ENCODE results near the gene NHS.

NHS gene

GRCh38 chrX:17736856-17737709, 362.1 kb downstream of the NHS start, which contains the start of gene SCML1:
TSS of gene SCML1 (plus strand) at chrX:17737493. CDS start at chrX:17744187, 6,694 bp downstream.
- WGBS (ENCODE audit: extremely low coverage, insufficient coverage, low lambda C conversion rate) = no CpG with 5 or more reads among the region's 67 CpGs

GRCh38 chrX:17737710-17737985, 362.6 kb downstream of the NHS start:
- H3K4me2 ChIP-seq (ENCODE audit: low read length) = peak overlapping the region; percentile 62
- H3K27ac ChIP-seq (ENCODE audit: low read depth, low read length) = no peak overlapping the region
- no peak overlapping the region for H3K4me3 ChIP-seq (ENCODE audit: low read length)
- no peak overlapping the region for H4K5ac ChIP-seq (ENCODE audit: low read length)
- H2BK15ac ChIP-seq (replicated peaks; ENCODE audit: low read depth) = no peak overlapping the region
- no peaks in the 10 kb centered on the region for H3K4me1 ChIP-seq (ENCODE audit: control insufficient read depth, low read depth, low read length)
- no peak for DNase-seq
- H3K27me3 ChIP-seq (ENCODE audit: insufficient read depth, low read length, poor library complexity) = no peaks in the 10 kb centered on the region
- no peak overlapping the region for H2BK5ac ChIP-seq (ENCODE audit: low read length)
- H3K23ac ChIP-seq (ENCODE audit: low read length) = no peak overlapping the region
- peak overlapping the region; percentile 49 for H3K56ac ChIP-seq (ENCODE audit: low read length)
- no peak overlapping the region for H3K18ac ChIP-seq (ENCODE audit: low read length)
- no peaks in the 10 kb centered on the region for H3K36me3 ChIP-seq (ENCODE audit: control insufficient read depth, insufficient read depth, low read length)
- H3K79me2 ChIP-seq (ENCODE audit: control insufficient read depth, insufficient read depth, low read length) = no peaks in the 10 kb centered on the region
- no peak overlapping the region for H2AK5ac ChIP-seq (ENCODE audit: low read length)
- H4K8ac ChIP-seq (ENCODE audit: low read depth, low read length) = no peak overlapping the region
- no peak overlapping the region for H3K4ac ChIP-seq (ENCODE audit: low read depth, low read length)
- H2BK120ac ChIP-seq (ENCODE audit: low read depth, low read length) = no peak overlapping the region
- no peak overlapping the region for H3K9ac ChIP-seq (ENCODE audit: low read length)
- H3K79me1 ChIP-seq (ENCODE audit: low read length) = no peaks in the 10 kb centered on the region
- WGBS (ENCODE audit: extremely low coverage, insufficient coverage, low lambda C conversion rate) = no CpG with 5 or more reads among the region's 15 CpGs

More at GRCh38 chrX:17736856-17737709, 362.1 kb downstream of the NHS start, which contains the start of gene SCML1:
- Histone ChIP-seq H3K79me2 (ENCODE audit: control insufficient read depth, insufficient read depth, low read length) (no peaks in the 10 kb centered on the region), H3K18ac (ENCODE audit: low read length) (peak within 1 kb of the TSS; percentile 51), H3K36me3 (ENCODE audit: control insufficient read depth, insufficient read depth, low read length) (no peaks in the 10 kb centered on the region), H3K4me2 (ENCODE audit: low read length) (peak within 1 kb of the TSS; percentile 62), H4K8ac (ENCODE audit: low read depth, low read length) (no peak within 1 kb of the TSS), H3K79me1 (ENCODE audit: low read length) (no peaks in the 10 kb centered on the region), H3K27ac (ENCODE audit: low read depth, low read length) (no peak within 1 kb of the TSS), H4K5ac (ENCODE audit: low read length) (no peak within 1 kb of the TSS), H2BK5ac (ENCODE audit: low read length) (no peak within 1 kb of the TSS), H3K27me3 (ENCODE audit: insufficient read depth, low read length, poor library complexity) (no peaks in the 10 kb centered on the region), H3K56ac (ENCODE audit: low read length) (peak within 1 kb of the TSS; percentile 67), H3K4ac (ENCODE audit: low read depth, low read length) (no peak within 1 kb of the TSS), H2BK120ac (ENCODE audit: low read depth, low read length) (no peak within 1 kb of the TSS), H3K9ac (ENCODE audit: low read length) (peak within 1 kb of the TSS; percentile 36), H3K4me1 (ENCODE audit: control insufficient read depth, low read depth, low read length) (no peaks in the 10 kb centered on the region), H2BK15ac (replicated peaks; ENCODE audit: low read depth) (no peak within 1 kb of the TSS), H3K23ac (ENCODE audit: low read length) (no peak within 1 kb of the TSS), H2AK5ac (ENCODE audit: low read length) (no peak within 1 kb of the TSS), H3K4me3 (ENCODE audit: low read length) (no peak within 1 kb of the TSS)
- DNase-seq = peak; percentile 97

GRCh38 chrX:17737986-17738713, 363.1 kb downstream of the NHS start:
- Histone ChIP-seq H3K79me2 (ENCODE audit: control insufficient read depth, insufficient read depth, low read length) (no peaks in the 10 kb centered on the region), H3K27me3 (ENCODE audit: insufficient read depth, low read length, poor library complexity) (no peaks in the 10 kb centered on the region), H2BK5ac (ENCODE audit: low read length) (no peak overlapping the region), H3K36me3 (ENCODE audit: control insufficient read depth, insufficient read depth, low read length) (no peaks in the 10 kb centered on the region), H3K18ac (ENCODE audit: low read length) (no peak overlapping the region), H3K56ac (ENCODE audit: low read length) (peak overlapping the region; percentile 67), H3K4me3 (ENCODE audit: low read length) (no peak overlapping the region), H4K5ac (ENCODE audit: low read length) (no peak overlapping the region), H3K4ac (ENCODE audit: low read depth, low read length) (no peak overlapping the region), H2AK5ac (ENCODE audit: low read length) (no peak overlapping the region), H4K8ac (ENCODE audit: low read depth, low read length) (no peak overlapping the region), H3K23ac (ENCODE audit: low read length) (no peak overlapping the region), H3K4me1 (ENCODE audit: control insufficient read depth, low read depth, low read length) (no peaks in the 10 kb centered on the region), H2BK15ac (replicated peaks; ENCODE audit: low read depth) (no peak overlapping the region), H3K79me1 (ENCODE audit: low read length) (no peaks in the 10 kb centered on the region), H3K4me2 (ENCODE audit: low read length) (peak overlapping the region; percentile 62), H3K9ac (ENCODE audit: low read length) (no peak overlapping the region), H2BK120ac (ENCODE audit: low read depth, low read length) (no peak overlapping the region), H3K27ac (ENCODE audit: low read depth, low read length) (no peak overlapping the region)
- peak; percentile 50 for DNase-seq
- WGBS (ENCODE audit: extremely low coverage, insufficient coverage, low lambda C conversion rate) = no CpG with 5 or more reads among the region's 45 CpGs

- Histone ChIP-seq H3K9ac (ENCODE audit: low read length) (no peak overlapping the region), H3K56ac (ENCODE audit: low read length) (no peak overlapping the region), H4K5ac (ENCODE audit: low read length) (no peak overlapping the region), H3K23ac (ENCODE audit: low read length) (no peak overlapping the region), H3K27ac (ENCODE audit: low read depth, low read length) (no peak overlapping the region), H2BK15ac (replicated peaks; ENCODE audit: low read depth) (no peak overlapping the region), H3K36me3 (ENCODE audit: control insufficient read depth, insufficient read depth, low read length) (no peaks in the 10 kb centered on the region), H2BK120ac (ENCODE audit: low read depth, low read length) (no peak overlapping the region), H3K79me2 (ENCODE audit: control insufficient read depth, insufficient read depth, low read length) (no peaks in the 10 kb centered on the region), H4K8ac (ENCODE audit: low read depth, low read length) (no peak overlapping the region), H3K27me3 (ENCODE audit: insufficient read depth, low read length, poor library complexity) (no peaks in the 10 kb centered on the region), H3K4me3 (ENCODE audit: low read length) (no peak overlapping the region), H3K4ac (ENCODE audit: low read depth, low read length) (no peak overlapping the region), H2BK5ac (ENCODE audit: low read length) (no peak overlapping the region), H3K79me1 (ENCODE audit: low read length) (no peaks in the 10 kb centered on the region), H3K18ac (ENCODE audit: low read length) (no peak overlapping the region), H2AK5ac (ENCODE audit: low read length) (no peak overlapping the region), H3K4me2 (ENCODE audit: low read length) (no peak overlapping the region), H3K4me1 (ENCODE audit: control insufficient read depth, low read depth, low read length) (no peaks in the 10 kb centered on the region)
- no peak for DNase-seq
- 100% methylated on average over 3 of the region's 6 CpGs for WGBS (ENCODE audit: extremely low coverage, insufficient coverage, low lambda C conversion rate)
Observed at GRCh38 chrX:17738737-17739535, 363.9 kb downstream of the NHS start.

DNA sequence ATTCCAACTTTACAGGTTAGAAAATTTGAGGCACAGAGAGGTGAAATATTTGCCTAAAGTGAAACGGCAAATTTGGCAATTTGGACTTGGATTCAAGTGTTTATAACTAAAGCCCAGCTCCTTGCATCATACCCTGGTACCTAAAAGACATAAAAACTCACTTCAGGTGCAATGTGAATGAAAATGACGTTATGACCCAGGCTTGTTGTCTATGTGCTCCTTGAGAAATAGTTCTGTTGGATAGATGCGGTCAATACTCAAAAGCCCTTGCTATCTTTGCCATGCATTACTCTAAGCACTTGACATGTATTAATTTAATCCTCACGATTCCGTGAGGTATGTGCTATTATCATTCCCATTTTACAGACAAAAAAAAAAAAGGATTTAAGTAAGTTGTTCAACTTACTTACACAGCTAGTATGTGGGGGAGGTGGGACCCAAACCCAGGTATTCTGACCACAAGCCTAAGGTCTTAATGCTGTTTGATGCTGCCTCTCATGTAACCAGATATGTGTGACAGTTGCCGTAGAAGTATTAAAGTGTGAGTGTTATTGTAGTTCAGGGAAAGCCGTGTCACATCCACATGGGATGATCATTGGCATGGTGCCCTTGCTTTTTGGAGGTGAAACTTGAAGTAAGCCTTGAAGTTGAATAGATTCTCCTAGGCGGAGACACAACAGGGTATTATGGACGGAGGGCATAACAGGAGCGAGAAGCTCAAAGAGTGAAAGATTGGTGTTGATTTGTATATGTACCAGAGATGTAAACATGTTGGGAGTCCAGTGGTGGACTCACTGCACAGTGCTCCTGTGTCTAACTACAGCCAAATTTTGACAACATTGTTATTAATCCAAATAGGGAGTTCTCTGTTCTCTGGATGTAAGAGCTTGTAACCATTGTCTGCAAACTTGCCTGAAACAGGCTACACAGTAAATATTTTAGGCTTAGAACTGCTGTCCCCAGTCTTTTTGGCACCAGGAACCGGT, 365.4 kb downstream of the NHS start:
- no peak overlapping the region for H4K5ac ChIP-seq (ENCODE audit: low read length)
- no peak overlapping the region for H3K4me2 ChIP-seq (ENCODE audit: low read length)
- no peak overlapping the region for H2BK120ac ChIP-seq (ENCODE audit: low read depth, low read length)
- no peak overlapping the region for H2BK15ac ChIP-seq (replicated peaks; ENCODE audit: low read depth)
- H3K79me2 ChIP-seq (ENCODE audit: control insufficient read depth, insufficient read depth, low read length) = no peaks in the 10 kb centered on the region
- no peak for DNase-seq
- no peaks in the 10 kb centered on the region for H3K79me1 ChIP-seq (ENCODE audit: low read length)
- H3K4me3 ChIP-seq (ENCODE audit: low read length) = no peak overlapping the region
- H3K27me3 ChIP-seq (ENCODE audit: insufficient read depth, low read length, poor library complexity) = no peaks in the 10 kb centered on the region
- H3K56ac ChIP-seq (ENCODE audit: low read length) = no peak overlapping the region
- no peak overlapping the region for H3K9ac ChIP-seq (ENCODE audit: low read length)
- no CpG with 5 or more reads among the region's 11 CpGs for WGBS (ENCODE audit: extremely low coverage, insufficient coverage, low lambda C conversion rate)
- no peak overlapping the region for H3K18ac ChIP-seq (ENCODE audit: low read length)
- H3K36me3 ChIP-seq (ENCODE audit: control insufficient read depth, insufficient read depth, low read length) = no peaks in the 10 kb centered on the region
- H3K4me1 ChIP-seq (ENCODE audit: control insufficient read depth, low read depth, low read length) = no peaks in the 10 kb centered on the region
- H2AK5ac ChIP-seq (ENCODE audit: low read length) = no peak overlapping the region
- H4K8ac ChIP-seq (ENCODE audit: low read depth, low read length) = no peak overlapping the region
- H3K27ac ChIP-seq (ENCODE audit: low read depth, low read length) = no peak overlapping the region
- H2BK5ac ChIP-seq (ENCODE audit: low read length) = no peak overlapping the region
- H3K4ac ChIP-seq (ENCODE audit: low read depth, low read length) = no peak overlapping the region
- no peak overlapping the region for H3K23ac ChIP-seq (ENCODE audit: low read length)
